KMS-11 (cell line): ENCODE results near the gene PTH1R.

Source experiments
- H2AFZ ChIP-seq: fragments of 200-600 bp; sonication (generic); 2 replicates; pipeline ENCODE4 v1.6.1; 2016; ENCODE audit warnings: antibody characterized with exemption, mixed run types, low read depth
- H3K27ac ChIP-seq: fragments of 200-600 bp; sonication (generic); 2 replicates; pipeline ENCODE4 v1.6.1; 2016; ENCODE audit warnings: mild to moderate bottlenecking, mixed run types
- H3K27me3 ChIP-seq: fragments of 200-600 bp; sonication (generic); 2 replicates; pipeline ENCODE4 v1.6.1; 2017; ENCODE audit warnings: mild to moderate bottlenecking, low read depth, mixed run types, moderate library complexity; ENCODE audit not compliant: insufficient read depth
- H3K36me3 ChIP-seq: fragments of 200-600 bp; sonication (generic); 2 replicates; pipeline ENCODE4 v1.6.1; 2017; ENCODE audit warnings: mild to moderate bottlenecking, mixed run types; ENCODE audit not compliant: insufficient read depth
- H3K4me1 ChIP-seq: fragments of 200-600 bp; sonication (generic); 2 replicates; pipeline ENCODE4 v1.6.1; 2016; ENCODE audit warnings: mild to moderate bottlenecking, low read depth, mixed run types; ENCODE audit not compliant: poor library complexity, severe bottlenecking
- H3K4me2 ChIP-seq: fragments of 200-600 bp; sonication (generic); 2 replicates; pipeline ENCODE4 v1.7.0; 2016; ENCODE audit warnings: mild to moderate bottlenecking, mixed run types
- H3K4me3 ChIP-seq: fragments of 200-600 bp; sonication (generic); IDR thresholded peaks from 2 replicates; pipeline ENCODE4 v1.6.1; 2017; ENCODE audit warnings: low read depth, low read length, mixed read lengths; ENCODE audit not compliant: insufficient read depth
- H3K79me2 ChIP-seq: fragments of 200-600 bp; sonication (generic); 2 replicates; pipeline ENCODE4 v1.6.1; 2016; ENCODE audit warnings: low read depth, mixed run types; ENCODE audit not compliant: insufficient read depth
- H3K9ac ChIP-seq: fragments of 200-600 bp; sonication (generic); 2 replicates; pipeline ENCODE4 v1.6.1; 2016; ENCODE audit warnings: mild to moderate bottlenecking, mixed run types
- H4K20me1 ChIP-seq: fragments of 200-600 bp; sonication (generic); 2 replicates; pipeline ENCODE4 v1.6.1; 2016; ENCODE audit warnings: mild to moderate bottlenecking, mixed run types; ENCODE audit not compliant: insufficient read depth
- CTCF ChIP-seq: fragments of 200-600 bp; sonication (generic); conservative IDR thresholded peaks from 2 replicates; pipeline ENCODE4 v1.6.1; 2017; ENCODE audit warnings: low read depth, mild to moderate bottlenecking, antibody characterized with exemption, low read length, moderate library complexity, mixed read lengths

PTH1R gene

GRCh38 chr3:46898321-46899150, 21.0 kb downstream of the PTH1R start:
- no peaks in the 10 kb centered on the region for H3K36me3 ChIP-seq
- H3K4me3 ChIP-seq = no peak overlapping the region
- H3K9ac ChIP-seq = no peak overlapping the region
- H4K20me1 ChIP-seq = no peaks in the 10 kb centered on the region
- no peaks in the 10 kb centered on the region for H3K79me2 ChIP-seq
- no peak overlapping the region for H3K27ac ChIP-seq
- no peaks in the 10 kb centered on the region for H3K27me3 ChIP-seq
- H3K4me2 ChIP-seq = no peak overlapping the region
- H2AFZ ChIP-seq = no peak overlapping the region
- no peak for TF ChIP-seq CTCF
- H3K4me1 ChIP-seq = no peaks in the 10 kb centered on the region

- H3K4me1 ChIP-seq = no peaks in the 10 kb centered on the region
- no peaks in the 10 kb centered on the region for H3K79me2 ChIP-seq
- no peaks in the 10 kb centered on the region for H4K20me1 ChIP-seq
- H2AFZ ChIP-seq = no peak overlapping the region
- no peak overlapping the region for H3K4me3 ChIP-seq
- no peaks in the 10 kb centered on the region for H3K36me3 ChIP-seq
- TF ChIP-seq CTCF = no peak
- H3K27me3 ChIP-seq = no peaks in the 10 kb centered on the region
- no peak overlapping the region for H3K9ac ChIP-seq
- H3K27ac ChIP-seq = no peak overlapping the region
- no peak overlapping the region for H3K4me2 ChIP-seq
These were observed 21.9 kb downstream of the PTH1R start for GRCh38 chr3:46899151-46900006.

GRCh38 chr3:46900007-46900292, 22.4 kb downstream of the PTH1R start:
- Histone ChIP-seq H3K9ac (no peak overlapping the region), H3K4me2 (no peak overlapping the region), H2AFZ (no peak overlapping the region), H3K79me2 (no peaks in the 10 kb centered on the region), H3K36me3 (no peaks in the 10 kb centered on the region), H3K27ac (no peak overlapping the region), H3K4me3 (no peak overlapping the region), H3K27me3 (no peaks in the 10 kb centered on the region), H3K4me1 (no peaks in the 10 kb centered on the region), H4K20me1 (no peaks in the 10 kb centered on the region)
- no peak for TF ChIP-seq CTCF

- Histone ChIP-seq H3K4me3 (no peak overlapping the region), H3K27me3 (no peaks in the 10 kb centered on the region), H3K9ac (no peak overlapping the region), H2AFZ (no peak overlapping the region), H3K79me2 (no peaks in the 10 kb centered on the region), H3K36me3 (no peaks in the 10 kb centered on the region), H3K27ac (no peak overlapping the region), H3K4me1 (no peaks in the 10 kb centered on the region), H4K20me1 (no peaks in the 10 kb centered on the region), H3K4me2 (no peak overlapping the region)
- TF ChIP-seq CTCF = no peak
These were observed 22.8 kb downstream of the PTH1R start for GRCh38 chr3:46900356-46900755.
